HepG2 (cell line): ENCODE measurements around the gene NIPSNAP3A. TPM values are rescaled to one million over a fixed set of nuclear protein-coding genes. Genes with fewer than 3 reads are reported as not detected.
A peak's percentile ranks its signal among the peaks of the same experiment; 100 is the strongest.

Source experiments
- CCAR2 ChIP-seq: fragments of 200-400 bp; formaldehyde crosslinking; optimal IDR thresholded peaks from 2 replicates; pipeline ENCODE3; 2018; ENCODE audit warnings: low read depth, mild to moderate bottlenecking, low read length, moderate library complexity
- GATAD1 ChIP-seq: IDR thresholded peaks from 2 replicates; pipeline ENCODE4 v1.6.1; 2016; ENCODE audit warnings: missing genetic modification reagents, missing compliant biosample characterization
- JUND ChIP-seq: sonication (generic); formaldehyde crosslinking; IDR thresholded peaks from 2 replicates; pipeline ENCODE4 v1.8.0; 2022; ENCODE audit warnings: mild to moderate bottlenecking, missing genetic modification reagents
- KLF12 ChIP-seq: sonication (generic); formaldehyde crosslinking; IDR thresholded peaks from 2 replicates; pipeline ENCODE4 v1.4.0; 2020; ENCODE audit warnings: missing genetic modification reagents, borderline replicate concordance
- NCOR1 ChIP-seq: fragments of 200-600 bp; sonication (generic); IDR thresholded peaks from 2 replicates; pipeline ENCODE4 v1.7.0; 2017; ENCODE audit warnings: antibody characterized with exemption, low read length, borderline replicate concordance
- NR1H2 ChIP-seq: sonication (generic); formaldehyde crosslinking; IDR thresholded peaks from 2 replicates; pipeline ENCODE4 v1.8.1; 2022; ENCODE audit warnings: low read depth, missing genetic modification reagents, borderline replicate concordance
- ZGPAT ChIP-seq: IDR thresholded peaks from 2 replicates; pipeline ENCODE4 v1.6.1; 2016; ENCODE audit warnings: mild to moderate bottlenecking
- ZNF292 ChIP-seq: sonication (generic); formaldehyde crosslinking; IDR thresholded peaks from 2 replicates; pipeline ENCODE4 v1.8.1; 2022; ENCODE audit warnings: mild to moderate bottlenecking, low read depth, missing genetic modification reagents, borderline replicate concordance
- polyA plus RNA-seq, 8 experiments: library from polyadenylated mRNA; depleted of rRNA in 3 of 8; stranded (reverse) in 7 of 8; unstranded in 1 of 8; fragments of >200 nt; fragmentation: Illumina TruSeq in 4 of 8; extraction: Trizol in 4 of 8; gene quantifications; 2 replicates each; pipeline versions ENCODE4 v1.2.1 to v1.2.3, GENCODE V29; 2011 to 2016; ENCODE audit warnings: low read depth in 4 of 8, missing spikeins in 1 of 8, mixed read lengths in 1 of 8; ENCODE audit not compliant: insufficient read depth in 1 of 8
- total RNA-seq, 5 experiments: library from RNA; depleted of rRNA; stranded (reverse); fragments of >200 nt; fragmentation: Illumina TruSeq; extraction: Trizol; gene quantifications; 2 replicates each; pipeline ENCODE4 v1.2.3, GENCODE V29; 2016; ENCODE audit warnings: low read depth in 1 of 5
- TF ChIP-seq, protein P1 (sequence below): sonication (generic); formaldehyde crosslinking; IDR thresholded peaks from 2 replicates; pipeline ENCODE4 v1.5.1; 2020; ENCODE audit warnings: mild to moderate bottlenecking, missing genetic modification reagents, borderline replicate concordance
- TF ChIP-seq, protein P2 (sequence below): sonication (generic); formaldehyde crosslinking; IDR thresholded peaks from 2 replicates; pipeline ENCODE4 v1.8.1; 2022; ENCODE audit warnings: mild to moderate bottlenecking, missing genetic modification reagents
- TF ChIP-seq, protein P3 (sequence below): sonication (generic); formaldehyde crosslinking; IDR thresholded peaks from 2 replicates; pipeline ENCODE4 v1.4.0; 2020; ENCODE audit warnings: mild to moderate bottlenecking, missing genetic modification reagents
- TF ChIP-seq, protein P4 (sequence below): sonication (generic); formaldehyde crosslinking; IDR thresholded peaks from 2 replicates; pipeline ENCODE4 v1.8.1; 2022; ENCODE audit warnings: low read depth, mild to moderate bottlenecking, missing genetic modification reagents
- TF ChIP-seq, protein P5 (sequence below): sonication (generic); formaldehyde crosslinking; IDR thresholded peaks from 2 replicates; pipeline ENCODE4 v1.4.0; 2020; ENCODE audit warnings: missing genetic modification reagents

The NIPSNAP3A gene
- total and polyA plus RNA-seq, 2 of the 13 experiments (the other 11 are each of a cell fraction or from before 2014, with no cell fraction given), result 13.7 to 14.6 TPM

GRCh38 chr9:104747565-104748358 lies at the start of gene NIPSNAP3A (continued):
- no peak for TF ChIP-seq NCOR1
- TF ChIP-seq ZGPAT (CRISPR knock-in tag), result peak; percentile 77; the same call in 1 of the 2 replicates
- TF ChIP-seq, protein P1, sequence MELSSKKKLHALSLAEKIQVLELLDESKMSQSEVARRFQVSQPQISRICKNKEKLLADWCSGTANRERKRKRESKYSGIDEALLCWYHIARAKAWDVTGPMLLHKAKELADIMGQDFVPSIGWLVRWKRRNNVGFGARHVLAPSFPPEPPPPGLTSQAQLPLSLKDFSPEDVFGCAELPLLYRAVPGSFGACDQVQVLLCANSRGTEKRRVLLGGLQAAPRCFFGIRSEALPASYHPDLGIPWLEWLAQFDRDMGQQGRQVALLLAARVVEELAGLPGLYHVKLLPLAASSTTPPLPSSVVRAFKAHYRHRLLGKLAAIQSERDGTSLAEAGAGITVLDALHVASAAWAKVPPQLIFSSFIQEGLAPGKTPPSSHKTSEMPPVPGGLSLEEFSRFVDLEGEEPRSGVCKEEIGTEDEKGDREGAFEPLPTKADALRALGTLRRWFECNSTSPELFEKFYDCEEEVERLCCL (CRISPR knock-in tag), result no peak
- TF ChIP-seq CCAR2, result no peak
- TF ChIP-seq KLF12 (CRISPR knock-in tag), result 0 out of 2 replicates have a peak, but pooled peaks have one; percentile 44
- TF ChIP-seq, protein P2, sequence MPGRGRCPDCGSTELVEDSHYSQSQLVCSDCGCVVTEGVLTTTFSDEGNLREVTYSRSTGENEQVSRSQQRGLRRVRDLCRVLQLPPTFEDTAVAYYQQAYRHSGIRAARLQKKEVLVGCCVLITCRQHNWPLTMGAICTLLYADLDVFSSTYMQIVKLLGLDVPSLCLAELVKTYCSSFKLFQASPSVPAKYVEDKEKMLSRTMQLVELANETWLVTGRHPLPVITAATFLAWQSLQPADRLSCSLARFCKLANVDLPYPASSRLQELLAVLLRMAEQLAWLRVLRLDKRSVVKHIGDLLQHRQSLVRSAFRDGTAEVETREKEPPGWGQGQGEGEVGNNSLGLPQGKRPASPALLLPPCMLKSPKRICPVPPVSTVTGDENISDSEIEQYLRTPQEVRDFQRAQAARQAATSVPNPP (CRISPR knock-in tag), result no peak
- TF ChIP-seq NR1H2 (CRISPR knock-in tag), result no peak
- no peak for TF ChIP-seq JUND
- TF ChIP-seq, protein P3, sequence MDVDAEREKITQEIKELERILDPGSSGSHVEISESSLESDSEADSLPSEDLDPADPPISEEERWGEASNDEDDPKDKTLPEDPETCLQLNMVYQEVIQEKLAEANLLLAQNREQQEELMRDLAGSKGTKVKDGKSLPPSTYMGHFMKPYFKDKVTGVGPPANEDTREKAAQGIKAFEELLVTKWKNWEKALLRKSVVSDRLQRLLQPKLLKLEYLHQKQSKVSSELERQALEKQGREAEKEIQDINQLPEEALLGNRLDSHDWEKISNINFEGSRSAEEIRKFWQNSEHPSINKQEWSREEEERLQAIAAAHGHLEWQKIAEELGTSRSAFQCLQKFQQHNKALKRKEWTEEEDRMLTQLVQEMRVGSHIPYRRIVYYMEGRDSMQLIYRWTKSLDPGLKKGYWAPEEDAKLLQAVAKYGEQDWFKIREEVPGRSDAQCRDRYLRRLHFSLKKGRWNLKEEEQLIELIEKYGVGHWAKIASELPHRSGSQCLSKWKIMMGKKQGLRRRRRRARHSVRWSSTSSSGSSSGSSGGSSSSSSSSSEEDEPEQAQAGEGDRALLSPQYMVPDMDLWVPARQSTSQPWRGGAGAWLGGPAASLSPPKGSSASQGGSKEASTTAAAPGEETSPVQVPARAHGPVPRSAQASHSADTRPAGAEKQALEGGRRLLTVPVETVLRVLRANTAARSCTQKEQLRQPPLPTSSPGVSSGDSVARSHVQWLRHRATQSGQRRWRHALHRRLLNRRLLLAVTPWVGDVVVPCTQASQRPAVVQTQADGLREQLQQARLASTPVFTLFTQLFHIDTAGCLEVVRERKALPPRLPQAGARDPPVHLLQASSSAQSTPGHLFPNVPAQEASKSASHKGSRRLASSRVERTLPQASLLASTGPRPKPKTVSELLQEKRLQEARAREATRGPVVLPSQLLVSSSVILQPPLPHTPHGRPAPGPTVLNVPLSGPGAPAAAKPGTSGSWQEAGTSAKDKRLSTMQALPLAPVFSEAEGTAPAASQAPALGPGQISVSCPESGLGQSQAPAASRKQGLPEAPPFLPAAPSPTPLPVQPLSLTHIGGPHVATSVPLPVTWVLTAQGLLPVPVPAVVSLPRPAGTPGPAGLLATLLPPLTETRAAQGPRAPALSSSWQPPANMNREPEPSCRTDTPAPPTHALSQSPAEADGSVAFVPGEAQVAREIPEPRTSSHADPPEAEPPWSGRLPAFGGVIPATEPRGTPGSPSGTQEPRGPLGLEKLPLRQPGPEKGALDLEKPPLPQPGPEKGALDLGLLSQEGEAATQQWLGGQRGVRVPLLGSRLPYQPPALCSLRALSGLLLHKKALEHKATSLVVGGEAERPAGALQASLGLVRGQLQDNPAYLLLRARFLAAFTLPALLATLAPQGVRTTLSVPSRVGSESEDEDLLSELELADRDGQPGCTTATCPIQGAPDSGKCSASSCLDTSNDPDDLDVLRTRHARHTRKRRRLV (CRISPR knock-in tag), result 0 out of 2 replicates have a peak, but pooled peaks have one; percentile 23
- peak; percentile 51; the same call in 1 of the 2 replicates for TF ChIP-seq GATAD1 (CRISPR knock-in tag)
- TF ChIP-seq ZNF292 (CRISPR knock-in tag), result no peak
- TF ChIP-seq, protein P4, sequence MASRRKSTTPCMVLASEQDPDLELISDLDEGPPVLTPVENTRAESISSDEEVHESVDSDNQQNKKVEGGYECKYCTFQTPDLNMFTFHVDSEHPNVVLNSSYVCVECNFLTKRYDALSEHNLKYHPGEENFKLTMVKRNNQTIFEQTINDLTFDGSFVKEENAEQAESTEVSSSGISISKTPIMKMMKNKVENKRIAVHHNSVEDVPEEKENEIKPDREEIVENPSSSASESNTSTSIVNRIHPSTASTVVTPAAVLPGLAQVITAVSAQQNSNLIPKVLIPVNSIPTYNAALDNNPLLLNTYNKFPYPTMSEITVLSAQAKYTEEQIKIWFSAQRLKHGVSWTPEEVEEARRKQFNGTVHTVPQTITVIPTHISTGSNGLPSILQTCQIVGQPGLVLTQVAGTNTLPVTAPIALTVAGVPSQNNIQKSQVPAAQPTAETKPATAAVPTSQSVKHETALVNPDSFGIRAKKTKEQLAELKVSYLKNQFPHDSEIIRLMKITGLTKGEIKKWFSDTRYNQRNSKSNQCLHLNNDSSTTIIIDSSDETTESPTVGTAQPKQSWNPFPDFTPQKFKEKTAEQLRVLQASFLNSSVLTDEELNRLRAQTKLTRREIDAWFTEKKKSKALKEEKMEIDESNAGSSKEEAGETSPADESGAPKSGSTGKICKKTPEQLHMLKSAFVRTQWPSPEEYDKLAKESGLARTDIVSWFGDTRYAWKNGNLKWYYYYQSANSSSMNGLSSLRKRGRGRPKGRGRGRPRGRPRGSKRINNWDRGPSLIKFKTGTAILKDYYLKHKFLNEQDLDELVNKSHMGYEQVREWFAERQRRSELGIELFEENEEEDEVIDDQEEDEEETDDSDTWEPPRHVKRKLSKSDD (CRISPR knock-in tag), result no peak
- TF ChIP-seq, protein P5, sequence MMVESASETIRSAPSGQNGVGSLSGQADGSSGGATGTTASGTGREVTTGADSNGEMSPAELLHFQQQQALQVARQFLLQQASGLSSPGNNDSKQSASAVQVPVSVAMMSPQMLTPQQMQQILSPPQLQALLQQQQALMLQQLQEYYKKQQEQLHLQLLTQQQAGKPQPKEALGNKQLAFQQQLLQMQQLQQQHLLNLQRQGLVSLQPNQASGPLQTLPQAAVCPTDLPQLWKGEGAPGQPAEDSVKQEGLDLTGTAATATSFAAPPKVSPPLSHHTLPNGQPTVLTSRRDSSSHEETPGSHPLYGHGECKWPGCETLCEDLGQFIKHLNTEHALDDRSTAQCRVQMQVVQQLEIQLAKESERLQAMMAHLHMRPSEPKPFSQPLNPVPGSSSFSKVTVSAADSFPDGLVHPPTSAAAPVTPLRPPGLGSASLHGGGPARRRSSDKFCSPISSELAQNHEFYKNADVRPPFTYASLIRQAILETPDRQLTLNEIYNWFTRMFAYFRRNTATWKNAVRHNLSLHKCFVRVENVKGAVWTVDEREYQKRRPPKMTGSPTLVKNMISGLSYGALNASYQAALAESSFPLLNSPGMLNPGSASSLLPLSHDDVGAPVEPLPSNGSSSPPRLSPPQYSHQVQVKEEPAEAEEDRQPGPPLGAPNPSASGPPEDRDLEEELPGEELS, result 0 out of 2 replicates have a peak, but pooled peaks have one; percentile 19
